IPS DF 19.7 (cell line): ENCODE results near the gene ACSL3.
"Not testable (repeated sequence)": the region's sequence is repeated elsewhere in the genome, so short reads cannot be mapped to it uniquely, and the experiment has no call there.

Source experiments
- DNase-seq: peaks from one replicate; pipeline ENCODE4 v3.0.0-alpha.2; 2013; ENCODE audit warnings: low read depth, low spot score

The ACSL3 gene

DNA sequence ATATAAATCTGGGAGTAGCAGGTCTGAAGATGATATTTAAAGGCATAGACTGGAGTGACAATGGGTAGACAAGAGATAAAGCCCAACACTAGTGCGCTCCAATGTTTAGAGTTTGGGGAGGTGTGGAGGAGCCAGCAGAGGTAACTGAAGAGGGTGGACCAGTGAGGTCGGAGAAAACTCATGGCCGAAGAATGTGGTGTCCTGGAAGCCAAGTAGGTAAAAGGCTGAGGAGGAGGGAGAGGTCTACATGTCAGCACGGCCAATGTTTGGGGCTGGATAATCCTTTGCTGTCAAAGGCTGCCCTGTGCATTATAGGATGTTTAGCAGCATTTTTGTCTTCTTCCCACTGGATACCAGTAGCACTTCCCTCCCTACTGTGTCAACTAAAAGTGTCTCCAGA lies 112.4 kb downstream of the ACSL3 start:
- DNase-seq: no peak

DNA sequence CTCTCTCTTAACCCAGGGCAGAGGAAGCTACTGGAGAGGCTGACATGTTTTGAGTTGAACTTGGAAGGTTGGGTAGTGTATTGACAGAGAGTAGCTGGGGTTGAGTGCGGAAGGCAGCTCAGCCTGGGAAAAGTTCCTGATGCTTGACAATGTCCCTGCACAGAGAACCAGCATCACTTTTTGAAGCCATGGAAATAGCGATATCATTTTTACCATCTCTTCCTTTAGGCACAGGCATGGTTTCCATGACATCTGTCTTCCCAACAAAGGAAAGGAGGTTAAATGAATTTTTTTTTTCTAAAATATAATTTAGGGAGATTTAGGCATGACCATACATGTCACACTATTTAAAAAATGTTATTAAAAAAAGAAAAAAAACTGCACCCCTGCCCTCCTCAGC lies 112.9 kb downstream of the ACSL3 start:
- no peak for DNase-seq

DNA sequence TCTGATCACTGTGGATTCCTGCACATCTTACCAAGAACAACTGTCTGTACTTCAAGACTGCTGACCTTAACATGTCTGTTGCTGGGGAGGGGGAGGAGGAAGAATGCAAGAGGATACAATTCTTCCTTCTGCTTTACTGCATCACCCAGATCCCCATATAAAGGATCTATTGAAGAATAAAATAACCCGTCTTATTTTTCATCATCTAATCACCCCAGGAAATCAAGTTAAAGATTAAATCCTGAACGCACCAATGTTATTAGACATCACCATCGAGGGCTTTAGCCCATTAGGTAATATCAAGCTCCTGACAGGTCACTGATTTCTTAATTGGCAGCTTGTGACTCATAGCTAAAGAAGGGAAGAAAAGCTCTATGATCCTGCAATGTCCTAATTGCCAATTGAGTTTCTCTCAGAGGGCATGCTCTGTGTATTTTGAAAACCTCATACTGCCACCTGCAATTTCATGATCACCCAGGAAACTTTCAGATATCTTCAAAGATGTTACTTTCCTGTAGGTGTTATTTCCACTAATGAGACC lies 115.8 kb downstream of the ACSL3 start:
- DNase-seq: no peak

DNA sequence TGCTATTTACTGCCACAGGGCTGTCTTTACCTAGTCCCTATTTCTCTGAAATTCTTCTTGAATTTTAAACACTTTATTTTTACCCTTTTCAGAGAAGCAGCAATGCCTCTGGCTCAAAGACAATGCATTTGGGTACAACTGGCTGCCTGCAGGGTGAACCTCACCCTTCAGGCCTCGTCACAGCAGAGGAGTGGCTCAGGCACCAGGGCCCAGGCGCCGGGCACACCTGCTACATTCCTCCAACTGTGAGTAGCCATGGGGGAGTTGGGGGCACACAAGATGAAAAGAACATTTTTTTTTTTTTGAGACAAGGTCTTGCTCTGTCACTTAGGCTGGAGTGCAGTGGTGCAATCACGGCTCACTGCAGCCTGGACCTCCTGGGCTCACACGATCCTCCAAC lies 116.3 kb downstream of the ACSL3 start:
- DNase-seq: no peak

DNA sequence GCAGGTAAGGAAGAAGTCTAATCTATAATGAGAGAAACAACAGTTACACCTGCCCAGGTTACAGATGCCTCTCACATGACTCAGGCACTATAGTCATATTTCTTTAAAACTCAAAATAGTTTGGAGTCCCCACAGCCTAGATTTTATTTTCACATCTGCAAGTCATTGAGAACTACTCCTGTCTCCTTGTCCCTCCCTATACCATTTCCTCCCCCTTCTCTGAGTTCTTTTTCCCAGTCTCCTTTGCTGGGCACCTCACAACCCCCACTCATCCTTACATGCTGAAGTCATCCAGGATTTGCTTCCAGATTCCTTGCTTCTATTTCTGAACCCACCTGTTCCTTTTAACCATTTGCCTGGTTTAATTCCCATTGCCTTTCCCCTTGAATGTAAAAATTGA lies 118.0 kb downstream of the ACSL3 start:
- DNase-seq: no peak

DNA sequence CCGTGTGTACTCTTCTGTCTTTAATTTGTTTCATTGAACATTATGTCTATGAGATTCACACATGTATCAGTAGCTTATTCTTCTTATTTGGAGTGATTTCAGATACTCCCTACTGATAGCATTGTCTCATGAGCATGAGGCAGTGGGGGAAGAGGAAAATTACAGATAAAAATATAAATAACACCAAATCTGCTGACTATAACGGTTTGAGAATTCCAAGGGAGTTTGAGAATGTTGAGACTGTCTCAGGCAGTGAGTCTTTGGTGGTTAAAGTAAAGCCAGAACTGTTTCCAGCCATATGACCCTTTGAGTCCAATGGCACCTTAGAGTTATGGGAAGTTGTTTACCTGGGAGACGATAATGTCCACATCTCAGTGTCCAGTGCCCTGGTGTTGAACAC lies 118.6 kb downstream of the ACSL3 start:
- DNase-seq: no peak

DNA sequence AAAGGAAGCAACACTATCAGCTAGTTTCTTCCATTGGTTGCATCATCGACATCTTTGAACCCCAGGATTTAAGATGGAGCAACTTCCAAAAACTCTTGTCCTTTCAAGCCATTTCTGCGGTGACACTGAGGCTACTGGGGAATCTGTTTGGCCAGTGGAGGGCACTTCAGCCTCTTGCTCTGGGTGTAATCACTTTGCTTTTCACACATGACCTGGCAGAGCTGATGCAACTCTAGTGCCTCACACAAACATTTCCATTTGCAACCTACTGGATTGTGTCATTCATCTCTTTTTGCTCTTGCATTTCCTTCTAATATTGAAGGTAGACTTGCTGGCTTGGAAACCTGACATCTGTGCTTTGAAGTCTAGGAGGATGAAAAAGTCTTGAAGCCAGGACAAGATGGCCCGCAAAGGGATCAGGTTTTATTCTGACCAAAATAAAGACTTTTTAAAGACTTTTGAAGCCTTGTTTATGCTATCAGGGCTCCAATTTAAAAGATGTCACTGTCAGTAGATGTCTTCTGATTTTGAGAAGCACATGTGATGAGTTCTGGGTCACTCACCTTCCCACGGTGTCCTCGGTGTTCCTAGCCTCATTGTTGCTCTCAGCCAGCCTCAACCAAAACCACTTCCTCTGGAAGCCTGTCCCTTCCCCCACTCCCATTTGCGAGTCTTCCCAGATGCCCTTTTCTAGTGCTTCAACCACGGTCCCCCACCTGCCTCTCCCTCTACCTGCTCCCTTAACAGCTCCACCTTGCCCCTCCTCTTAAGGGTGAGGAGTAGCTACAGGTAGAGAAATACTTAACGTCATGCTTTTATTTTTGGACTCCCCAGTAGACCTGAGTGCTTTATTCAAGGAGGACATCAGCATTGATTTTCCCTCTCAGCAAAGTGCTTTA lies 121.4 kb downstream of the ACSL3 start:
- peak; percentile 40 for DNase-seq

DNA sequence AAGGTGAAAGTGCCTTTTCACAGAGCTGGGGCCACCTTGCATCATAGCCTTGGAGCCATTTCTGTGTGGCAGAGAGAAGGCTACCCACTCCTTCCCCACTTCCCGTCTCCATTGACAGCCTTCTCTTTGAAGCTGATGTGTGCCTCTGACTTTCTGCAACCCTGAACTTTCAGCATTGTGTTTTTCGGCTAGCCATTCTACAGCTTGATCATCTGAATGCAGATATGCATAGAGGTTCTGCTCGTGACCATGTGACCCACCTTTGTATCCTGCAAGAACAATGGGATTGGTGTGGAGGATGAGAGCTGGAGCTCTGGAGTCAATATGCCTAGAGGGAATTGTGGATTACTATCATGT lies 122.1 kb downstream of the ACSL3 start:
- no peak for DNase-seq

DNA sequence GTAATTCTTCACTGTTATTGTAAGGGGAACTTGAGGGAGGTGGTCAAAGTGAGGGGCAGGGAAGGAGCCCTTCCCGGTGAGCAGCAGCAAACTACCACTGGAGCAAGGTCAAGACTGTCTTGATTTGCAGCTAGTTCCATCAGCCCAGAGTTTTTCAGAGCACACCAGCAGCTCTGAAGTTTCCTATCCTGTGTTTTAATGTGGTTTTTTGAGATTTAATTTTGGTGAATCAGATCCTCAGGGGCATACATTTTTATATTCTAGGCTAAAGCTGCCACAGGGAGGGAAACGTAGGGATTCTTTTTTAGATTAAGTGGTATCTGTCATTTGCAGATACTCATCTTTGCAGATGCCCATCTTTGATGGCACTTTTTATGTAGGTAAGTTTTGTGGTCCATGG lies 124.1 kb downstream of the ACSL3 start:
- DNase-seq: no peak

DNA sequence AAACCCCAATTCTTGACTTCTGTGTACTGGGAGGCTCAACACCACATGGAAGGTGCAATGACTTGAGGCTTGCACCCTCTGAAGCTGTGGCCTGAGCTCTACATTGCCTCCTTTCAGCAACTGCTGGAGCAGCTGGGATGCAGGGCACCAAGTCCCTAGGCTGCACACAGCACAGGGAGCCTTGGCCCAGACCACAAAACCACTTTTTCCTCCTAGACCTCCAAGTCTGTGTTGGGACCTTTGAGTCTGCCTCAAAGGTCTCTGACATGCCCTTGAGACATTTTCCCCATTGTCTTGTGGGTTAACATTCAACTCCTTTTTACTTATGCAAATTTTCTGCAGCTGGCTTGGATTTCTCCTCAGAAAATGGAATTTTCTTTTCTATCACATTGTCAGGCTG lies 128.6 kb downstream of the ACSL3 start:
- DNase-seq: no peak

DNA sequence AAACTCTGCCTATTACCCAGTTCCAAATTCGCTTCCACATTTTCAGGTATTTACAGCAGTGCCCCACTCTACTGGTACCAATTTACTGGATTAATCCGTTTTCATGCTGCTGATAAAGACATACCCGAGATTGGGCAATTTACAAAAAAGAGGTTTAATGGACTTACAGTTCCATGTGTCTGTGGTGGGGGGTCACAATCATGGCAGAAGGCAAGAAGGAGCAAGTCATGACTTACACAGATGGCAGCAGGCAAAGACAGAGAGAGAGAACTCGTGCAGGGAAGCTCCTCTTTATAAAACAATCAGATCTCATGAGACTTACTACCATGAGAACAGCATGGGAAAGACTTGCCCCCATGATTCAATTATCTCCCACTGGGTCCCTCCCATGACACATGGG lies 129.4 kb downstream of the ACSL3 start:
- not testable (repeated sequence) for DNase-seq

DNA sequence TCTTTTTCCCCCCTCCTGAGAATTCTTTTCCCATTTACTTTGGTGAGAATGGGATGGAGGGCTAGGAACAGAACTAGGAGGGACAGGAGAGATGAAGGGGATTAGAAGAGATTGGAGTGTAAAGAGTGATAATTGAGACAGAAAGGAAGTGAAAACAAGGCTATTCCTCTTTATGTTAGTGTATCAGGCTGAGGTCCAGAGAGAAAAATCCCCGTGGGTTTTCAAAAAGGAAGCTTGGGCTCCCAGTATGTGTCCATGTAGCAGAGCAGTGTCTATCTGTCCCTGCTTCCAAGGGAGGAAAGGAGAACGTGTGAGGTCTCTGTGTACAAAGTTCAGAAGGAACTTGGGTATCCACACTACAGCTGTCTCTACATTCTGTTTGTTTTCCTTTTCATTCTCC lies 131.3 kb downstream of the ACSL3 start:
- DNase-seq: no peak
